GM21737 (cell line): ENCODE data around the gene MAP3K6.

ENCODE experiments used
- ATAC-seq: cut with Tn5 transposase; IDR thresholded peaks from one replicate; pipeline ENCODE4 v1.9.1; 2021; ENCODE audit warnings: mild to moderate bottlenecking, moderate library complexity; ENCODE audit not compliant: unreplicated experiment

MAP3K6 gene

DNA sequence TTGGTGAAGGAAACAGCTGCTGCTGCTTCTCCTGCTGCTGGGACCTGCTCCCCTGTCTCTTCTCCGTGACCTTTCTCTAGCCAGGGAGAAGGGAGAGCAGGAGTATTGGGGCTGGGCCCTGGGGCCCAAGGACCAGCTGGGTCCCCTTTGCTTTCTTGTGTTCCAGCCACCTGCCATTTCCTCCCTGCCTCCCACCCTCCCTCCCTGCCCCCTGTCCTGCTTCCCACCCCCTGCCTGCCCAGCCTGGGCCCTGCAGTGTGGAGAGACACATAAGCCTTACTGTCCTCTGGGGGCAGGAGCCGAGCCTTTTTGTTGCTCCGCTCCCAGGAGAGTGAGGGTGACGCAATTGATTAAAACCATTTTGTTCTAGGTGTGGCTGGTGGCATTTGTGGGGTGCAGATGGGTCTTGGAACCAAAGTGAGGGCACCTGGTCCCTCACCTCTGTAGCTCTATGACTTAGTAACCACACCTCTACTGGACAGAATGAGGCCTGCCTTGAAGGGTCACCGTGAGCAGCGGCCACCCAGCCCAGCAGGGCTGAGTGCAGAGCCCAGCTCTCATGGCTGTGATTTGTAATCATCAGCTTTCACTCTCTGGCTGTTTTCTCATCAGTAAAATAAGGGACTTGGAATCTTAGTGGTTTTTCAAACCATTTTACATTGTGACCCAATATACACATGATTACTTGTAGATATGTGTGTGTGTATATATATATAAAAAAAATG, 58.7 kb downstream of the MAP3K6 start:
- ATAC-seq: no peak

DNA sequence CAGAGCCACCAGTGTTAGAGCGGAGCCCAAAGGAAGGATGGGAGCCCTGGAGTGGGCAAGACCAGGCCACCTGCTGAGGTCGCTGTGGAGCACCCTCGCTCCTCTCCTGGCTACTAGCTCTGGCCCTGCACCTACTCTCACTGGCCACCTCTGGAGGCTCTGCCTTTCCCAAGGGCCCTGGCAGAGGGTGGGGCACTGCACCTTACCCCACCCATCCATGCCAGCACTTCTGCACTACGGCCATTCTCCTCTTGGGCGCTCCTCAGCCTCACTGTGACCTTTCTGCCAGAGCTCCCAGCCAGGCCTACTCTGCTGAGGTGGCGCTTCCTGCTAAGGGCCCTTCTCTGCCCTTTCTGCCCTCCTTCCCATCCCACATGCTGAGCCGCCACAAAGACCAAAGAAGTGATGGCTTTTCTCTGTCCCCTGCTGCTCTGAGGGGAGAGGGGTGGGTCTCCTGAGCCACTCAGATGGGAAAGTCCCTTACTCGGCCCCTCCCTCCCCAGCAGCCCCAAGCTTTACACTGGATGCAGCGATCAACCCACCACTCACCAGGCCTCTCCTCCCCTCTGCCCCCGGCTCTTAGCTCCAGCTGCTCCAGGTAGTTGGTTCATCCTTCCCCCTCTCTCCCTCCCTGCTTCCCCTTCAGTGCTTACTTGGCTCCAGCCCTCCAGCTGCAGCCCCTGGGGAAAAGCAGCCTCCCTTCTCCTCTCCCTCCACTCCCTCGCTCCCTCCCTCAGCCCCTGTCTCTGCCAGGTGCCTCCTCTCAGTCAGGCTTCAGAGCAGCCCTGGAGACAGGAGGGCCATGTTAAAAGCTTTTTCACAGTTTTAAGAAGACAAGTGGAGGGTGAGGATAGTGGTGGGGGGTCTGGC, 59.6 kb downstream of the MAP3K6 start:
- ATAC-seq: no peak

DNA sequence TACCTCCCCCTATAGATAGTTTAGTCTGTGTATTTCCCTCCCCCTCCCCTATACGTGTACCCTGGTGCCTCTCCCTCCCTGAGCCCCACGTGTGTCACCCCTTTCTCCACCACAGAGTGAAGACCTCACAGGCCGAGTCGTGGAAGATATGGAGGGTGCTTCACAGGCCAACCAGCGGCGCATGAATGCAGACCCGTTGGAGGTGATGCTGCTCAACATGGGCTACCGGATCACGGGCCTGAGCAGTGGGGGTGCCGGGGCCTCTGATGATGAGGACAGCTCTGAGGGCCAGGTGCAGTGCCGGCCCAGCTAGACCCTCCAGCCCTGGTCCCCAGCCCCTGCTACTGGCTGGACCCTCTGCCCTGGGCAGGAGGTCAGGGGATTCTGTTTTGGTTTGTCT, 60.7 kb downstream of the MAP3K6 start:
- ATAC-seq: no peak
